SK-N-SH treated with all-trans-retinoic acid at 6 μM for 48 hours (cell line): Measurements from ENCODE around the gene NPAS3.

Experiments
- ATAC-seq: fragments of 200-7000 bp; cut with Tn5 transposase; 3 replicates; pipeline ENCODE4 v1.9.1; 2020; ENCODE audit warnings: mild to moderate bottlenecking, moderate library complexity
- ARNTL ChIP-seq: fragments of 450-650 bp; formaldehyde crosslinking; IDR thresholded peaks from 2 replicates; pipeline ENCODE4 v1.5.0; 2020; ENCODE audit warnings: low read depth, mild to moderate bottlenecking, moderate library complexity, borderline replicate concordance
- BACH2 ChIP-seq: fragments of 250-450 bp; sonication (Bioruptor Pico); IDR thresholded peaks from 2 replicates; pipeline ENCODE4 v1.9.0; 2021; ENCODE audit warnings: mild to moderate bottlenecking, borderline replicate concordance
- CREB5 ChIP-seq: fragments of 250-450 bp; sonication (Bioruptor Pico); IDR thresholded peaks from 2 replicates; pipeline ENCODE4 v1.5.1; 2020; ENCODE audit warnings: low read depth, mild to moderate bottlenecking, moderate library complexity
- CSRNP3 ChIP-seq: fragments of 250-450 bp; sonication (Bioruptor Pico); IDR thresholded peaks from 2 replicates; pipeline ENCODE4 v1.5.1; 2021; ENCODE audit warnings: mild to moderate bottlenecking, moderate library complexity
- ESRRG ChIP-seq: fragments of 250-450 bp; sonication (Bioruptor Pico); IDR thresholded peaks from 2 replicates; pipeline ENCODE4 v1.6.1; 2021; ENCODE audit warnings: mild to moderate bottlenecking
- GLIS3 ChIP-seq: fragments of 250-450 bp; sonication (Bioruptor Pico); IDR thresholded peaks from 2 replicates; pipeline ENCODE4 v1.5.0; 2020; ENCODE audit warnings: mild to moderate bottlenecking, moderate library complexity
- ISL1 ChIP-seq: fragments of 250-450 bp; sonication (Bioruptor Pico); IDR thresholded peaks from 2 replicates; pipeline ENCODE4 v2.1.2; 2022; ENCODE audit warnings: mild to moderate bottlenecking, moderate library complexity
- PATZ1 ChIP-seq: fragments of 250-450 bp; sonication (Bioruptor Pico); IDR thresholded peaks from 2 replicates; pipeline ENCODE4 v1.8.0; 2020; ENCODE audit warnings: mild to moderate bottlenecking, moderate library complexity, borderline replicate concordance
- PPARA ChIP-seq: fragments of 250-450 bp; sonication (Bioruptor Pico); IDR thresholded peaks from 2 replicates; pipeline ENCODE4 v1.5.0; 2020; ENCODE audit warnings: mild to moderate bottlenecking, borderline replicate concordance
- RARB ChIP-seq: fragments of 250-450 bp; sonication (Bioruptor Pico); IDR thresholded peaks from 2 replicates; pipeline ENCODE4 v1.8.0; 2021; ENCODE audit warnings: mild to moderate bottlenecking, moderate library complexity
- SNAI2 ChIP-seq: fragments of 250-450 bp; sonication (Bioruptor Pico); IDR thresholded peaks from 2 replicates; pipeline ENCODE4 v1.5.0; 2020; ENCODE audit warnings: mild to moderate bottlenecking, moderate library complexity
- TCF4 ChIP-seq: fragments of 250-450 bp; sonication (Bioruptor Pico); IDR thresholded peaks from 2 replicates; pipeline ENCODE4 v1.8.0; 2021; ENCODE audit warnings: mild to moderate bottlenecking, moderate library complexity, borderline replicate concordance
- TOX ChIP-seq: fragments of 250-450 bp; sonication (Bioruptor Pico); IDR thresholded peaks from 2 replicates; pipeline ENCODE4 v1.8.0; 2021; ENCODE audit warnings: mild to moderate bottlenecking, moderate library complexity, borderline replicate concordance
- TSHZ2 ChIP-seq: fragments of 250-450 bp; sonication (Bioruptor Pico); IDR thresholded peaks from 2 replicates; pipeline ENCODE4 v1.5.0; 2020; ENCODE audit warnings: mild to moderate bottlenecking, moderate library complexity
- ZFP3 ChIP-seq: fragments of 250-450 bp; sonication (Bioruptor Pico); IDR thresholded peaks from 2 replicates; pipeline ENCODE4 v1.5.0; 2020; ENCODE audit warnings: mild to moderate bottlenecking, moderate library complexity
- ZNF565 ChIP-seq: fragments of 450-650 bp; formaldehyde crosslinking; conservative IDR thresholded peaks from 2 replicates; pipeline ENCODE4 v1.5.0; 2020; ENCODE audit warnings: low read depth, mild to moderate bottlenecking, moderate library complexity
- ZNF70 ChIP-seq: fragments of 450-650 bp; formaldehyde crosslinking; IDR thresholded peaks from 2 replicates; pipeline ENCODE4 v1.5.0; 2020; ENCODE audit warnings: mild to moderate bottlenecking, moderate library complexity

Gene NPAS3

GRCh38 chr14:33307691-33308251, 369.1 kb downstream of the NPAS3 start:
- no peak for TF ChIP-seq ESRRG (CRISPR knock-in tag)
- TF ChIP-seq TOX (CRISPR knock-in tag), result no peak
- TF ChIP-seq GLIS3 (CRISPR knock-in tag), result no peak
- no peak for TF ChIP-seq CREB5 (CRISPR knock-in tag)
- TF ChIP-seq CSRNP3, result no peak
- TF ChIP-seq ARNTL, result no peak
- TF ChIP-seq BACH2 (CRISPR knock-in tag), result no peak
- TF ChIP-seq ZNF70 (CRISPR knock-in tag), result no peak
- TF ChIP-seq SNAI2 (CRISPR knock-in tag), result no peak
- ATAC-seq, result peak; percentile 98

- TF ChIP-seq PPARA (CRISPR knock-in tag) (no peak), ARNTL (no peak), CSRNP3 (no peak), PATZ1 (CRISPR knock-in tag) (no peak)
- TF ChIP-seq, all 23 proteins: peak for 0
- ATAC-seq, result no peak
Measured at GRCh38 chr14:33309106-33309505, 370.4 kb downstream of the NPAS3 start.

GRCh38 chr14:33315217-33315616, 376.5 kb downstream of the NPAS3 start:
- no peak for ATAC-seq
- TF ChIP-seq RARB (no peak), TSHZ2 (CRISPR knock-in tag) (no peak), PATZ1 (CRISPR knock-in tag) (no peak), TCF4 (no peak), ZFP3 (CRISPR knock-in tag) (no peak), CREB5 (CRISPR knock-in tag) (no peak), ZNF565 (CRISPR knock-in tag) (no peak), ISL1 (no peak), ZNF70 (CRISPR knock-in tag) (no peak)
- TF ChIP-seq, all 23 proteins: peak for 0
